Measurements from ENCODE around the gene ARL8B. TPM values are rescaled to one million over a fixed set of nuclear protein-coding genes. Genes with fewer than 3 reads are reported as not detected.

The ARL8B gene
- total and polyA plus RNA-seq, 3 donors from 2014 or later = 50.1 to 60.4 (median 54.5) TPM

- no peaks in the 10 kb centered on the region for H3K36me3 ChIP-seq (ENCODE audit: low read depth, missing control alignments)
- DNase-seq = no peak
- H3K4me1 ChIP-seq = no peaks in the 10 kb centered on the region
- H3K27me3 ChIP-seq = no peaks in the 10 kb centered on the region
- no peak overlapping the region for H3K27ac ChIP-seq
- WGBS, 2 donors = 94 to 96% methylated on average over 5 of the region's 5 CpGs
- intact Hi-C loops (cut with DNase I; ENCODE audit: low total_unique reads) = no loop called here
- no peaks in the 10 kb centered on the region for H3K9me3 ChIP-seq
- TF ChIP-seq POLR2A (IDR thresholded peaks at IDR 0.05) (no peak), CTCF (IDR thresholded peaks at IDR 0.05) (no peak)
- H3K4me3 ChIP-seq = no peak overlapping the region
Observed at GRCh38 chr3:5210926-5211325, 88.8 kb downstream of the ARL8B start.

- DNase-seq = peak; percentile 73
- Histone ChIP-seq H3K9me3 (no peaks in the 10 kb centered on the region), H3K4me1 (no peaks in the 10 kb centered on the region), H3K27me3 (no peaks in the 10 kb centered on the region), H3K27ac (no peak overlapping the region), H3K4me3 (no peak overlapping the region), H3K36me3 (ENCODE audit: low read depth, missing control alignments) (no peaks in the 10 kb centered on the region)
- no peak for TF ChIP-seq POLR2A (IDR thresholded peaks at IDR 0.05)
- no peak for TF ChIP-seq CTCF (IDR thresholded peaks at IDR 0.05)
- intact Hi-C loops (cut with DNase I; ENCODE audit: low total_unique reads) = no loop called here
- 63 to 67% methylated on average over 8 to 9 of the region's 9 CpGs for WGBS, 2 donors
Observed at GRCh38 chr3:5212628-5213573, 90.8 kb downstream of the ARL8B start.

GRCh38 chr3:5213574-5213966, 91.5 kb downstream of the ARL8B start:
- H3K36me3 ChIP-seq (ENCODE audit: low read depth, missing control alignments) = no peaks in the 10 kb centered on the region
- no peak for TF ChIP-seq CTCF (IDR thresholded peaks at IDR 0.05)
- TF ChIP-seq POLR2A (IDR thresholded peaks at IDR 0.05) = no peak

GRCh38 chr3:5214352-5214751, 92.3 kb downstream of the ARL8B start:
- WGBS, 2 donors = 82 to 85% methylated on average over 9 of the region's 9 CpGs
- Histone ChIP-seq H3K27ac (no peak overlapping the region), H3K4me1 (no peaks in the 10 kb centered on the region), H3K9me3 (no peaks in the 10 kb centered on the region), H3K36me3 (ENCODE audit: low read depth, missing control alignments) (no peaks in the 10 kb centered on the region), H3K4me3 (no peak overlapping the region), H3K27me3 (no peaks in the 10 kb centered on the region)
- DNase-seq = no peak
- TF ChIP-seq CTCF (IDR thresholded peaks at IDR 0.05) = no peak
- TF ChIP-seq POLR2A (IDR thresholded peaks at IDR 0.05) = no peak
- intact Hi-C loops (cut with DNase I; ENCODE audit: low total_unique reads) = no loop called here

More at GRCh38 chr3:5213574-5213966, 91.5 kb downstream of the ARL8B start:
- Histone ChIP-seq H3K27ac (no peak overlapping the region), H3K27me3 (no peaks in the 10 kb centered on the region), H3K4me1 (no peaks in the 10 kb centered on the region), H3K9me3 (no peaks in the 10 kb centered on the region), H3K4me3 (no peak overlapping the region)
- intact Hi-C loops (cut with DNase I; ENCODE audit: low total_unique reads) = no loop called here
- DNase-seq = no peak
- WGBS, 2 donors = 74 to 79% methylated on average over 7 of the region's 7 CpGs

Data from testis (tissue), 3 donors.